HTERT RPE-1 (cell line): ENCODE measurements around the gene EGFL6.

Source experiments
- in situ Hi-C: fragments of 300-500 bp; cut with MboI; formaldehyde crosslinking; loops from 4 replicates; pipeline ENCODE4 v1.14.3; 2020; ENCODE audit warnings: low sequenced_read_pairs

The EGFL6 gene

GRCh38 chrX:13569479-13570260 is at the start of gene EGFL6:
TSS of gene EGFL6 (plus strand) at chrX:13569601. CDS start at chrX:13569862, 261 bp downstream.
- in situ Hi-C loops, result no loop called here

GRCh38 chrX:13520351-13520750 is 49.0 kb upstream of the EGFL6 start:
- in situ Hi-C loops, result no loop called here

- in situ Hi-C loops, result no loop called here
Observed at GRCh38 chrX:13520936-13521335, 48.5 kb upstream of the EGFL6 start.

- in situ Hi-C loops, result no loop called here
Observed at GRCh38 chrX:13522811-13523210, 46.6 kb upstream of the EGFL6 start.

GRCh38 chrX:13533726-13534125 is 35.7 kb upstream of the EGFL6 start:
- in situ Hi-C loops, result no loop called here

- in situ Hi-C loops, result no loop called here
Observed at GRCh38 chrX:13535376-13536165, 33.8 kb upstream of the EGFL6 start.

GRCh38 chrX:13536551-13536950 is 32.9 kb upstream of the EGFL6 start:
- in situ Hi-C loops, result no loop called here

GRCh38 chrX:13538414-13538813 is 31.0 kb upstream of the EGFL6 start:
- in situ Hi-C loops, result no loop called here

- in situ Hi-C loops, result no loop called here
Observed at GRCh38 chrX:13540602-13541001, 28.8 kb upstream of the EGFL6 start.

GRCh38 chrX:13545726-13546125 is 23.7 kb upstream of the EGFL6 start:
- in situ Hi-C loops, result no loop called here

GRCh38 chrX:13547671-13548070 is 21.7 kb upstream of the EGFL6 start:
- in situ Hi-C loops, result no loop called here

GRCh38 chrX:13550346-13550745 is 19.1 kb upstream of the EGFL6 start:
- in situ Hi-C loops, result no loop called here

- in situ Hi-C loops, result no loop called here
Observed at GRCh38 chrX:13551610-13552009, 17.8 kb upstream of the EGFL6 start.

- in situ Hi-C loops, result no loop called here
Observed at GRCh38 chrX:13552892-13553291, 16.5 kb upstream of the EGFL6 start.

- in situ Hi-C loops, result no loop called here
Observed at GRCh38 chrX:13565511-13565910, 3.9 kb upstream of the EGFL6 start.

GRCh38 chrX:13570261-13570605 is 832 bp downstream of the EGFL6 start:
- in situ Hi-C loops, result no loop called here

GRCh38 chrX:13571136-13571535 is 1.7 kb downstream of the EGFL6 start:
- in situ Hi-C loops, result no loop called here

- in situ Hi-C loops, result no loop called here
Observed at GRCh38 chrX:13574600-13574999, 5.2 kb downstream of the EGFL6 start.

GRCh38 chrX:13579661-13580060 is 10.3 kb downstream of the EGFL6 start:
- in situ Hi-C loops, result no loop called here

- in situ Hi-C loops, result no loop called here
Observed at GRCh38 chrX:13581554-13581953, 12.2 kb downstream of the EGFL6 start.

- in situ Hi-C loops, result no loop called here
Observed at GRCh38 chrX:13587786-13588477, 18.5 kb downstream of the EGFL6 start.

GRCh38 chrX:13590207-13590606 is 20.8 kb downstream of the EGFL6 start:
- in situ Hi-C loops, result no loop called here
